Ramos (cell line): ENCODE measurements around the gene AFAP1.

Source experiments
- in situ Hi-C: fragments of 300-500 bp; cut with MboI; formaldehyde crosslinking; loops from one replicate; pipeline ENCODE4 v1.14.3; 2022; ENCODE audit warnings: low sequenced_read_pairs; ENCODE audit not compliant: unreplicated experiment

Gene AFAP1

DNA sequence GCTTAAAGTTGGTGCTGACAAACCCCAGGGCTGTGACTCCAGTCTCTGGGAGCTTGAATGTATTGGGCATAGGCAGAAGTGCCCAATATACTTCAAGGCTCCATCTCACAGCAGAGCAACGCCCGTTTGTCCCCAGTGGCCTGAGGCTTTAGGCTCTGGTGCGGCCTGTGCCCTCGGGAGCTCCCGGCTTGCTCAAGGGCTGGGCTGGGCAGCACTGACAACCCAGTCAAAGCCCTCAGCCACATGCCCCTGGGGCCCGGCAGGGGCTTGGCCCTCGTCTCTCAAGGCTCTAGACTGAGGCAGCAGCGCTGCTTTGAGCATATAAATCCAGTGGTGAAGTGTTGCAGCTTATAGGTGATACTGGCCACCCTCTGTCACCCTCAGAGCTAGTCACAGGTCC is 203.7 kb downstream of the AFAP1 start:
- in situ Hi-C loops = no loop called here

DNA sequence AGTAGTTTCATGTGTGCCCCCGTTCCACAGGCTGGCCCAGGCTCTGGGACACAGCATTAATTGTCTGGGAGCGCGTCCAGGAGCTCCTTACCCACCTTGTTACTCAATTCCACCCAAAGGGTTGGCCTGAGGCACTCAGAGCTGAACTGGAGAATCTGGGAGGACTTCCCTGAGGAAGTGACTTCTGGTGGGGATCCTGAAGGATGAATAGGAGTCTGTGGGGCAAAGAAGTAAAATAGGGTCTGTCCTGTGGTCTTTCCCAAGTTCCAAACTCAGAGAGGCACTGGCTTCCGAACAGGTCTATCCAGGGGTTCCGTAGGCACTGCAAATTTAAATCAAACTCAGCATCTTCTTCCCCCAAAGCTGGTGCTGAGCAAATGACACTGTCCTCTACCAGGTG is 204.3 kb downstream of the AFAP1 start:
- in situ Hi-C loops = no loop called here

DNA sequence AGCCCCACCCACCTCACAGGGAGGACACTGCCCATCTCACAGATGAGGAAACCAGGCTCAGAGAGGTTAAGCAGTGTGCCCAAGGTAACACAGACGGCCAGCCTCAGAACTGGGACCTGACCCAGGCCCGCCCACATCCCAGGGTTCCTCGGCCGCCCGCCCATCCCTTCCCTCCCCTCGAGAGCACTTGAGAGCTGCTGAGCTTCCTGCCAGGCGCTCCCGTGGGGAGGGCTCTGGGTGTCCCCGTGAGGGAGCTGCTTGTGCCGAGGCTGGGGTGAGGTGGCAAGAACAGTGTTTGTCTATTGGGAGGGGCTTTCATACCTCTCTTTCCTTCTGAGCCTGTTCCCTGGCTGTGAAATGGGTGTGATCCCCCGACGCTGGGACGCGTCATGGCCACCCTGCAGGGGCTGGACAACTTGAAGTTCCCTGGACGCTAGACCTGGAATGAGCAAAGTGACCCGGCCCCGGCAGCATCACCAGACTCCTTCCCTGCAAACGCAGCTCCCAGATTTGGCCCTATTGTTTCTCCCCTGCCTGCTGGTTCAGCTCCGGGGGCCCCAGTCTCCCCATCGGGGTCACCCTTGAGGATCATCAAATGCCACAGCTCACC is 204.9 kb downstream of the AFAP1 start:
- in situ Hi-C loops = no loop called here

DNA sequence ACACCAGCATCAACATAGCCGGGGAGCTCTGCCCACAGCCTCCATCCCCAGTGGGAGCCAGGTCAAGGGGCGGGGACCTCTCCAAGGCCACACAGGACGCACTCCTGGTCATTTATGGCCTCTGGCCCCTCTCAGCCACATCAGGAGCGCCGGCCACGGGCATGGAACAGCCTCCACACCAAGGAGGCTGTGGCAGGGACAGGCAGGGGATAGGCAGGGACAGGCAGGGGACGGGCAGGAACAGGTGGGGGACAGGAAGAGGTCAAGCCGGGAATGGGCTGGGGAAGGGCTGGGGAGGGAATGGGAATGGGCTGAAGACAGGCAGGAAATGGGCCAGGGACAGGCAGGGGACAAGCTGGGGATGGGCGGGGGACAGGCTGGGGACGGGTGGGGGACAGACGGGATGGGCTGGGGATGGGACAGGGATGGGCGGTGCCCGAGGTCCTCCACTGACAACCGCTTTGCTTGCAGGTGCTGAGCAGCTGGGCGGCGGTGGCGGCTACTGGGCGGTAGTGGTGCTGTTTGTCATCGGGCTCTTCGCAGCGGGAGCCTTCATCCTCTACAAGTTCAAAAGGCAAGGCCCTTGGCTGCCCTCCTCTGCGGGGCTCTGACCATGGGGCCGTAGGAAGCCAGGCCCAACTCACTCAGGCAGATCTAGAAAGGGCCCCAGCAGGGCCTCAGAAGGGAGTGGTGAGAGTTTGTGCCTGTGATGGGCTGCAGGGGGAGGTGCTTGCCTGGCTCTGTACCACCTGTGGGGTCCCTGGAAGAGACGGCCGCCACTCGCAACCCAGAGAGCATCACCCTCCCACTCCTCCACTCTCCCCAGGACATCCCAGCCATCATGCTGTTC is 205.6 kb downstream of the AFAP1 start:
- in situ Hi-C loops = no loop called here

DNA sequence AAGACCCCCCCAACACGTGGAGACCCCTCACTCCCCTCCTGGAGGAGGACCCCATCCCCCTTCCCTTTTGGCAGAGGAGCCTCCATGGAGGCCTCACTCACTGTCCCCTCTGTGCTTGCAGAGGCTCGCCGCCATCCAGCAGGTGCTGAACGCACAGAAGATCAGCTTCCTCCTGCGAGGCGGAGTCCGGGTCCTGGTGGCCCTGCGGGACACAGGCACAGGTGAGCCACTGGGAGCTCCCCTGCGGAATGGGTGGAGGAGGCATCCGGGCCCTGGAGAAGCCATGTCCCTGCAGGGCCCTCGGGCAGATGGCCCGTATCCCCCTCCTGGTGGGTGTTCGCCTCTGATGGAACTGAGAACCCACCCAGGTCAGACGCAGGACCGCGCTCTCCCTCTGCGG is 206.5 kb downstream of the AFAP1 start:
- in situ Hi-C loops = no loop called here

DNA sequence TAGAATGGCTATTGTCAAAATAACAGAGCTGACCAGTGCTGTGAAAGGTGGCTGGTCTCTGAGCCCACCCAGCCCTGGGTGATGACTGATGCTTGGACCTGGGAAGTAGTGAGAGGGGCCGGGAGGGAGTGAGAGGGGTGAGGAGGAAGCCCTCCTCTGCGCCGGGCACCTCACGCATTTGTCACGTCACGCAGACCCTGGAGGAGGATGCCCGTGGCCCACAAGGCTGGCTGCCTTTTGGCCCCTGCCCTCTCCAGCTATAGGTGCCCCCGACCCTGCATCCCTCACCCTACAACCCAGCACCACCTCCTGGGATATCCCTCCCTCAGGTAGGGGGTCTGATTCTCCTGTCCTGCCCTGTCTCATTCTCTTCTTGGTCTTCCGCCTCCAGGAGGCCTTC is 207.4 kb downstream of the AFAP1 start:
- in situ Hi-C loops = no loop called here

DNA sequence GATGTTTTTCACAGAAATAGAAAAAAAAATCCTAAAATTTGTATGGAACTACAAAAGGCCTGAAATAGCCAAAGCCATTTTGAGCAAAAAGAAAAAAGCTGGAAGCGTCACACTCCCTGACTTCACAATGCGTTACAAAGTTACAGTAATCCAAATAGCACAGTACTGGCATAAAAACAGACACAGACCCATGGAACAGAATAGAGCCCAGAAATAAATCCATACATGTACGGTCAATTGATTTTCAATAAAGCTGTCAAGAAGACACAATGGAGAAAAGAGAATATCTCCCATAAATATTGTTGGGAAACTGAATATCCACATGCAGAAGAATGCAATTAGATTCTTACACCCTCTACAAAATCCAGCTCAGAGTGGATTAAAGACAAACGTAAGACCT is 208.2 kb downstream of the AFAP1 start:
- in situ Hi-C loops = no loop called here

DNA sequence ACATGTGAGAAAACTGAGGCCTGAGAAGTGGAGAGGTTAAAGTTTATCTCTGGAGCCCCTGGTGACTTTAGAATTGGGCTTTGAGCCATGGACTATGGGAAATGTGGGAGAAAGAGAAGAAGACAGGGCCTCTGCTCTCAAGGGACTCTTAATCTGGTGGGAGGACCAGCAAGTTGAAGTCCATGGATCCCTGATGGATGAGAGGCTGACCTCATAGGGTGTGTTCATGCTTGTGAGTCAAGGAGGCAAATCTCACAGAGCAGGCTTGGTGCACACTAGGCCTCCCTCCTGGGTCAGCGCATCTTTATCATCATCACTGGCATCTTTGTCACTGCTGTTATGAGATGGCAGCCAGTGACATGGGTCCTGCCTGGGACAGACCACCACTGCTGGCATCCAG is 211.9 kb downstream of the AFAP1 start:
- in situ Hi-C loops = no loop called here

DNA sequence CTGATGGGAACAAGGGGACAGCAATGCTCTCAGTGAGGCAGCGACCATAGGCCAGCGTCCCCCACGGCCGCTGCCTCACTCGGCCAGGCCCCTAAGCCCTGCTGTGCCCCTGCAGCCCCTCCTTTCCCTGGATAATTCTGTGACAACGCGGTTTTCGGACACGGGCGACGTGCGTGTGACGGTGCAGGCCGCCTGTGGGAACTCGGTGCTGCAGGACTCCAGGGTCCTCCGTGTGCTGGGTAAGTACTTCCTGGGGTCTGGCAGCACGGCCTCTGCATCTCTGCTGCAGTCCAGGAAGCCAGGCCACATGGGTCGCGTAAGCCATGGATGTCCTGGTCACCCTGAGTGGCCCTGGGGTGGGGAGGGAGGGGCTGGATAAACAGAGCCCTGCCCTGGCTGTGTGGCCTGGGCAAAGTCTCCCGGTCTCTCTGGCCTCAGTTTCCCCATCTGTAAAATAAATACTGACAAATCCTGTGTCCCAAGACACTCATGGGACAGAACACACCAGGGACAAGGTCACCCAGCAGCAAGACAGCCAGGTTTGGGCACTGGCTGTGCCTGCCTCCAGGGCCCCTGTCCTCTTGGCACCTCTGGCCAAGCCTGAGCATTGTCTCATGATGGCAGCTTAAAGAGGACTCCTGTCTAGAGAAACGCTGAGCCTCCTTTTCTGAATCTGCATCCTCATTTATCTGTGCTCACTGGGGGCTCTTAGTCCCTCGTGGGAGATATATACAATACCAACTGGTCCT is 212.8 kb downstream of the AFAP1 start:
- in situ Hi-C loops = no loop called here

DNA sequence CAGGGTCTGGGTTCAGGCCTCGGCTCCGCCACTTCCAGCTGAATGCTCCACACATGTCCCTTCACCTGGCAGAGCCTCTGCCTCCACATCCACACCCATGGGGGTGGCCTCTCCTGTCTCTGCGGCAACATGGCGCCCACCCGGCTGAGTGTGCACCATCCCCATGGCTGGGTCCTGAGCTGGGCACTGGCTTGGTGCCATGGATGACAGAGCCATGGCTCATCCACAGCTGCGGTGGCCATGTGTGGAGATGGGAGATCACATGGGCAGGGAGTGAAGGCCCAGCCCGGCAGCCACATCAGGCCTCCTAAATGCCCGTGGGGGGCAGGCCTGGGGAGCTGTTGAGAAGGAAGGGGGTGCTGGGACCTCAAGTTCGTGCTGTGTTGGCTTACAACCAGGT is 213.7 kb downstream of the AFAP1 start:
- in situ Hi-C loops = no loop called here

DNA sequence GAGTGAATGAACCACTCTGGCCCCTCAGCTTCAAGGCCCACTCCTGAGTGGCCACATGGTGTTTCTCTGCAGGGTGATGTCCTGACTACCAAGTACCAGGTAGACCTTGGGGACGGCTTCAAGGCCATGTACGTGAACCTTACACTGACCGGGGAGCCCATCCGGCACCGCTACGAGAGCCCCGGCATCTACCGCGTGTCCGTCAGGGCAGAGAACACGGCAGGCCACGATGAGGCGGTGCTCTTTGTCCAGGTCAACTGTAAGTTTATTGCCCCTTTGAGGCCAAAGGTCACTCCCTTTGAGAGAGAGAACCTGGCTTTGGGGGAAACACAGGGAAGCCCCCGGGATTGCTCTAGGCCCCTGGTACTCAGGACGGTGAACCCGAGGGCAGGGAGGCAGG is 216.0 kb downstream of the AFAP1 start:
- in situ Hi-C loops = no loop called here

DNA sequence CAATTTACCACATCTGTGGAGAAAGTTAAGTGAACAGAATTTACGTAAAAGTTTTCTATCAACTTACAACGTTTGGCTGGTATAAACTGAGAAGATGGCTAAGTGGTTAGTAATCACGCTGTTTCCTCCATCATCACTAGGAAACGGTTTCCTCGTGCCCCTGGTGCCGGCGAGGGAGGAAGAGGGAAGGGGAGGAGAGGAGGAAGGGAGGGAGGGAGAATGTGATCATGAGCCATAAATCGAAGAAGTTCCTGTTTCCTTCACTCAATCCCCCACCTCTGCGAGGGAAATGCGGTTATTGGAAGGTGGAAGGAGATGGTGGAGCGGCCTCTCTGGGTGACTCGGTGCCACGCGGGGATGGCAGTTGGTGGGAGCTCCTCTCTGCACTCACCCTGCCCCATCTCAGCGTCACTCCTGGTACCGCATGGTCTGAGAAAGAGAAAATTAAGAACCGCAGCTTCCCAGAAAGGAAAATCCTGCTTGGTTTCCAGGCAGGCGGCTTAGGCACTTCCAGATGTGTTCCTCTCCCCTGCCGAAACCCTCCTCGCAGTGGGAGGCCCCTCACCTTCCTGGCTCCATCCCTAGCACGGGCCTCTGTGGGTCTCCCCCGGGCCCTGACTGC is 216.8 kb downstream of the AFAP1 start:
- in situ Hi-C loops = no loop called here

DNA sequence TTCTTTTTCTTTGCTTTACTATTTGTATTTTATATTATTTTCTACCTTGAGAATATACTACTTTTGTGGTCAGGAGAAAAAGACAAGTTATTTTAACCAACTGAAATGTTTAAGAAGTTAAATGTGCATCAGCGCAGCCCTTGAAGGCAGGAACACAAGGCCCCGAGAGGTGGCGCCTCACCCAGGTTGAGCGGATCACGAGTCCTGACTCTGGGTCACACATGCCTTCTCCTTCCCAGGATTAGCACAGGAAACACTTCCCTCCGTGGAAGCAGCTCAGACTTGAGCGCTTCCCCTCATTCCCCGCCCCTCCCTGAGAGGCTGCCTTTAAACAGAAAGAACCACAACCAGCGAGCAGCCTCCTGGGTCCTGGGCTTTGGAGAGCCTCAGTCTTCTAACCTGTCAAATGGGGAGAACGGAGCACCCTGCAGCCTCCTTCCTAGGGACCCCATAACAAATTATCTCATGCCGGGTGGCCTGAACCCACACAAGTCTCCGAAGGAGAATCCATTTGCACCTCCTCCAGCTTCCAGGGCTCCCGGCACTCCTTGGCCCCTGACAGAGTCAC is 217.6 kb downstream of the AFAP1 start:
- in situ Hi-C loops = no loop called here

DNA sequence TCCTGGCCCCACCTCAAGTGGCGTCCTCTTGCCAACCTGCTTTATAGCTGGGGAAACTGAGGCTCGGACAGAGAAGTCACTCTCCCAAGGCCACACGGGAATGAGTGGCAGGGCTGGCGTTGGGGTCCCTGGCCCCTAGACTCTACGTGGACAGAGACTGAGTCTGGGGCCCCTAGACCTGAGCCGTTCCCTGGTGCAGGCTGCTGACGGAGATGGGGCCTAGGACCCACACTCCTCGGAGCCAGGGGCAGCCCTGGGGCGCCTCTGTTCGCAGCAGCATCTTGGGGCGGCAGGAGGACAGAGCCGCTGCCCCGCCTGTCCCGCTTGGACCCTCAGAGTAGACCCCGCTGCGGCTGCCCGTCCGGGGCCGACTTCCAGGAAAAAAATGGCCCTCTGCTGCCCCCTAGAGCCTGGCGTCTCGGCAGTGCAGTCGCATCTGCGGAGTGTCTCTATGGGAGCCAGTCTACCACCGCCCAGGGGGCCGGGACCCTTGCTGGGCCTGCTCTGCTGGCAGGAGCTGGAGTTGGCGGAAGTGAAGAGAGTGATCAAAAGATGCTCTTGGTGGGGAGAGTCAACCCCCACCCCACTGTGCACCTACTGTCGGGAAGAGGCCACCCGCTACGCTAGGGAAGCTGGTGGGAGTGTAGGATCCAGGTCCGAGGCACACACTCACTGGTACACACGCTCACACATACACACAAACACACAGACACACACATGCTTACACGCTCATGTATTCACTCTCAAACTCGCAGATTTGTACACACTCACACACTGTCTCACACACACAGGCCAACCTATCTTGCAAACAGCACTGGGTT is 220.1 kb downstream of the AFAP1 start:
- in situ Hi-C loops = no loop called here

DNA sequence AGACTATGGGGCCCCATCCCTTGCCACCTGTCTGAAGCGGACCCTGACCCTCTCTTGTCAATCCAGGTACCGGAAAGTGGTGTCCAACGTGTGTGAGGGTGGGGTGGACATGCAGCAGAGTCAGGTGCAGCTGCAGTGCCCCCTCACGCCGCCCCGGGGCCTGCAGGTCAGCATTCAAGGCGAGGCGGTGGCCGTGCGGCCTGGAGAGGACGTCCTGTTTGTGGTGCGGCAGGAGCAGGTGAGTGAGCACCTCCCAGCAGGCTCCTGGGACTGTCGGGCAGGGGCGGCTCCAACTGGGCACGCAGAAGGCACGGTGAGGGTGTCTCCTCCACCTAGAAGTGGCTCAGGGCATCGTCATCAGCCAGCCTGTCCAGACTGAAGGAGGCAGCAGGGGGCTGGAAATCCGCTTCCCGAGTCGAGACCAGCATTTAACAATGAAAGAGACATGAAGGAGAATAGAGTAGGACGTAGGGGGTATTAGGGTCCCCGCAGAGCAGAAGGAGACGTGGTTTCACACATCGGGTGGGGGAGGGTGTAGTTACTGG is 221.6 kb downstream of the AFAP1 start:
- in situ Hi-C loops = no loop called here

DNA sequence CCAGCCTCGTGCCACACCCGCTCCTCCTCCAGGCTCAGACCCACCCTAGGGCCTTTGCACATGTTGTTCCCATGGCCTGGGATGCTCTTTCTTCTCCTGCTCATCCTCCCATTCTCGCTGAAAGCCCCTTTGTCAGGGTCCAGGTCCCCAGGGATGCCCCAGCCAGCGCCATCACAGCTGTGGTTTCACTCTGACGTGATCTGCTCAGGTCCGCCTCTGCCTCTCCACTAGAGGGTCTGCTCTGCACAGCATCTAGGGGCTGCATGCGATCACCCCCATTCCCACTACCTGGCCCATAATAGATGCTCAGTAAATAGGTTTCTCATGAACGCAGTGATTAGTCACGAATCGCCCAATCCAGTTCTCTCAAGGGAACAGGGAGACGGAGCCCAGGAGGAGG is 222.5 kb downstream of the AFAP1 start:
- in situ Hi-C loops = no loop called here

DNA sequence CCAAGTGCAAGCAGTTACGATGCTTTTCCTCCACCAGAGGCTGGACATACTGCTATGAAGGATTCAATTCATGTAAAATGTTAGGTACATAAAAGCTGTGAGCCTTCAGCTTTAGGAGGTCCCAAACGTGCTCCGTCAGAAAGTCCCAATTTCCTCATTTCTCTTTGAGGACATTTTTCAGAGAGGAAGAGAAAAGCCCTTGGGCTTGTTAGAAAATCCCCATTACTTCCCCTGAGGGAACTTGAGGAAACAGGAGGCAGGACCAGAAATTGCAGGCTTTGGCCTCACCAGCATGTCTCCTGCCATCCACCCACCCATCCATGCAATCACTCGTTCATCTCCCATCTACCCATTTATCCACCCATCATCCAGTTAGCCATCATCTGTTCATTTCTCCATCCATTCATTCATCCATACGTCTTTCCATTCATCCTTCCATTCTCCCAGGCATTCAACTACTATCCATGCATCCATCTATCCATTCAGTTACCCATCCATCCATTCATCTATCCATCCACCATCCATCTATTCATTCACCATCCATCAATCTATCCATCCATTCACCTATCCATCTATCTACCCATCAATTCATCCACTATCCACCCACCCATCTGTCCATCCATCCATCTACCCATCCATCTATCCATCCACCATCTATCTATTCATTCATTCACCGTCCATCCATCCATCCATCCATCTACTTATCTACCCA is 223.5 kb downstream of the AFAP1 start:
- in situ Hi-C loops = no loop called here

DNA sequence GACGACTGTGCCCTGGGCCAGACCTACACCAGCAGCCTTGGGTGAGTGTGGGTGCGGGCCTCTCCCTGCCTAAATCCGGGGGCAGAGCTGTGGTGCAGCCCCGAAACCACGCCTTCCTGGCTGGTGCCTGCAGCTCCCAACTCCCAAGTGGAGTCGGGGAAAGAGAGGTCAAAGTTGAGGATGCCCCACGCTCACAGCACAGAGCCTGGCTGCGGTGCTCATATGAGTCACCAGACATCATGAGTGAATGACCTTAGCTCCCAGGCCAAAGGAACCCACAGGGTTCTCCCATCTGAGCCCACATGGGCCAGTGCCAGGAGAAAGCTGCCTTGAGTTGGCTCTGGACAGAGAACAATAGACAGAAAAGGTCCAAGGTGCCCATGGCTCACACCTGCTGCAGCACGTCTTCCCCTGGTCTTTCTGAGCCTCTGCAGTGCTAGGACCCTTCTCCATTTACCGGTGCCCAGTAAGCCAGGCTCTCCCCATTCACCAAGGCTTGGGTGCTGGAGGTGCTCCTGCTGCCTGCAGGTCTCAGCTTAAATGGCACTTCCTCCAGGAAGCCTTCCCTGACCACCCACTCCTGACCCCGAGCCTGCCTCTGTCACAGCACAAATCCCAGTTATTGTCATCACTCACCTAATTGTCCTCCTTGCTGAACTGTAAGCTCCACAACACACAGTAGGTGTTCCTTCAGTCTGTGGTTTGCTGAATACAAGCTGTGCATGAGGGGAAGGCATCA is 224.2 kb downstream of the AFAP1 start:
- in situ Hi-C loops = no loop called here
